Keratinocyte (primary cell): ENCODE measurements around the gene CS. TPM values are rescaled to one million over a fixed set of nuclear protein-coding genes. Genes with fewer than 3 reads are reported as not detected.
A peak's percentile ranks its signal among the peaks of the same experiment; 100 is the strongest.

Source experiments
- DNase-seq: peaks from one replicate; pipeline ENCODE4 v3.0.0-alpha.2; 2011; ENCODE audit warnings: low read depth, missing footprints, low spot score
- FAIRE-seq: peaks from 2 replicates; lab custom pipeline; 2011; peaks lifted over from hg19 to GRCh38; lab: Jason Lieb, UNC
- H2AFZ ChIP-seq: 2 replicates; pipeline ENCODE4 v1.6.0; 2012; ENCODE audit warnings: low read length, control low read depth, inconsistent platforms; ENCODE audit not compliant: control insufficient read depth
- H3K27ac ChIP-seq: 2 replicates; pipeline ENCODE4 v1.5.1; 2011; ENCODE audit warnings: low read length; ENCODE audit not compliant: control insufficient read depth, insufficient read depth
- H3K27me3 ChIP-seq: 3 replicates; pipeline ENCODE4 v1.6.0; 2011; ENCODE audit warnings: low read length; ENCODE audit not compliant: control insufficient read depth, insufficient read depth; ENCODE audit errors: extremely low read depth
- H3K36me3 ChIP-seq, 2 experiments: 2 replicates in 1 of 2; 3 replicates in 1 of 2; pipeline ENCODE4 v1.5.1; 2011; ENCODE audit warnings: low read length in 2 of 2, mild to moderate bottlenecking in 1 of 2; ENCODE audit not compliant: control insufficient read depth in 2 of 2, insufficient read depth in 2 of 2; ENCODE audit errors: extremely low read depth in 1 of 2
- H3K4me1 ChIP-seq: 3 replicates; pipeline ENCODE4 v1.5.1; 2011; ENCODE audit warnings: low read length; ENCODE audit not compliant: control insufficient read depth, insufficient read depth; ENCODE audit errors: extremely low read depth
- H3K4me2 ChIP-seq: 3 replicates; pipeline ENCODE4 v1.6.0; 2011; ENCODE audit warnings: low read depth, low read length; ENCODE audit not compliant: control insufficient read depth, insufficient read depth; ENCODE audit errors: extremely low read depth
- H3K4me3 ChIP-seq, 3 experiments: fragments of 200-600 bp in 1 of 3; sonication (generic) in 1 of 3; 2 replicates in 2 of 3; 3 replicates in 1 of 3; pipeline ENCODE4 v1.5.1; 2011 to 2016; ENCODE audit warnings: low read length in 3 of 3, mild to moderate bottlenecking in 3 of 3, control low read depth in 2 of 3, inconsistent platforms in 1 of 3, low read depth in 1 of 3, mixed read lengths in 1 of 3, mixed run types in 1 of 3, moderate library complexity in 1 of 3; ENCODE audit not compliant: control insufficient read depth in 2 of 3, insufficient read depth in 2 of 3; ENCODE audit errors: extremely low read depth in 1 of 3
- H3K79me2 ChIP-seq: 2 replicates; pipeline ENCODE4 v1.6.0; 2012; ENCODE audit warnings: low read length; ENCODE audit not compliant: control insufficient read depth, insufficient read depth
- H3K9ac ChIP-seq: 3 replicates; pipeline ENCODE4 v1.6.0; 2011; ENCODE audit warnings: low read length; ENCODE audit not compliant: control insufficient read depth, insufficient read depth; ENCODE audit errors: extremely low read depth
- H3K9me1 ChIP-seq: 3 replicates; pipeline ENCODE4 v1.6.0; 2011; ENCODE audit warnings: low read length; ENCODE audit not compliant: control insufficient read depth, insufficient read depth; ENCODE audit errors: extremely low read depth
- H3K9me3 ChIP-seq: 2 replicates; pipeline ENCODE4 v1.5.1; 2012; ENCODE audit warnings: low read depth, low read length; ENCODE audit not compliant: control insufficient read depth
- H4K20me1 ChIP-seq: 3 replicates; pipeline ENCODE4 v1.6.0; 2011; ENCODE audit warnings: low read length; ENCODE audit not compliant: control insufficient read depth, insufficient read depth; ENCODE audit errors: extremely low read depth
- CTCF ChIP-seq, 3 experiments: IDR thresholded peaks in 1 of 3; conservative IDR thresholded peaks in 1 of 3; optimal IDR thresholded peaks in 1 of 3; 2 replicates in 2 of 3; 3 replicates in 1 of 3; pipeline versions ENCODE3 to v1.5.1; 2011; ENCODE audit warnings: low read length in 3 of 3, mild to moderate bottlenecking in 3 of 3, moderate library complexity in 2 of 3, control low read depth in 1 of 3, inconsistent platforms in 1 of 3; ENCODE audit not compliant: insufficient read depth in 2 of 3; ENCODE audit errors: extremely low read depth in 1 of 3
- EZH2 ChIP-seq: IDR thresholded peaks from one replicate; pipeline ENCODE4 v1.6.1; 2012; ENCODE audit warnings: inconsistent platforms, mild to moderate bottlenecking, low read length, moderate library complexity
- dilution Hi-C: fragments of 300-500 bp; cut with MboI; formaldehyde crosslinking; loops from one replicate; pipeline ENCODE4 v1.7.0; 2020; ENCODE audit warnings: low sequenced_read_pairs; ENCODE audit not compliant: extremely low pct_ligation_motif_present
- polyA plus RNA-seq, 5 experiments: library from polyadenylated mRNA; depleted of rRNA in 3 of 5; stranded (reverse) in 3 of 5; stranded (forward) in 1 of 5; unstranded in 1 of 5; fragments of >200 nt; gene quantifications; 1 replicate in 1 of 5; 2 replicates in 3 of 5; 3 replicates in 1 of 5; pipeline versions ENCODE4 v1.2.1 to v1.2.3, GENCODE V29; 2011 to 2012; ENCODE audit warnings: missing spikeins in 2 of 5, low read depth in 1 of 5, low replicate concordance in 1 of 5

CS gene
- polyA plus RNA-seq, 1 donor (not counting 4 experiments of a cell fraction or from before 2014, with no cell fraction given), result 105 TPM

GRCh38 chr12:56315622-56316473 is 15.7 kb upstream of the CS start, which contains the start of gene CNPY2:
TSS of gene CNPY2 (minus strand) at chr12:56315988. CDS start at chr12:56315217, 771 bp downstream.
- peak within 1 kb of the TSS; percentile 83 for H2AFZ ChIP-seq
- peaks cover 19% of the 10 kb centered on the region for H3K79me2 ChIP-seq
- FAIRE-seq, result peak; percentile 90
- H3K27ac ChIP-seq, result peak within 1 kb of the TSS; percentile 84
- peaks cover 13% of the 10 kb centered on the region for H3K4me1 ChIP-seq
- no peaks in the 10 kb centered on the region for H3K27me3 ChIP-seq
- peak within 1 kb of the TSS; percentile 95 for H3K9ac ChIP-seq
- DNase-seq, result peak; percentile 98
- peak within 1 kb of the TSS; percentile 76 to 95 (median 84) for H3K4me3 ChIP-seq
- no peaks in the 10 kb centered on the region for H3K9me1 ChIP-seq
- H3K9me3 ChIP-seq, result no peaks in the 10 kb centered on the region
- H3K4me2 ChIP-seq, result peak within 1 kb of the TSS; percentile 97
- dilution Hi-C loops, result no loop called here
- TF ChIP-seq EZH2 (no peak), CTCF (optimal IDR thresholded peaks at IDR 0.05 in 1 of 3, IDR thresholded peaks at IDR 0.05 in 1 of 3, conservative IDR thresholded peaks at IDR 0.05 in 1 of 3; ENCODE audit: extremely low read depth in 1 of 3, insufficient read depth in 2 of 3, low read length in 3 of 3) (peak in 1 of 3 experiments; percentile 56)
- H4K20me1 ChIP-seq, result no peaks in the 10 kb centered on the region
- H3K36me3 ChIP-seq, result peaks cover 12 to 14% of the 10 kb centered on the region in 2 experiments

GRCh38 chr12:56315249-56315621 is 15.1 kb upstream of the CS start:
- Histone ChIP-seq H3K4me1 (peaks cover 13% of the 10 kb centered on the region), H3K27me3 (no peaks in the 10 kb centered on the region), H4K20me1 (no peaks in the 10 kb centered on the region), H3K9me1 (no peaks in the 10 kb centered on the region), H3K27ac (peak overlapping the region; percentile 84), H3K9ac (peak overlapping the region; percentile 95), H3K4me3 (peak overlapping the region; percentile 76 to 95 (median 84)), H3K4me2 (peak overlapping the region; percentile 94), H3K9me3 (no peaks in the 10 kb centered on the region), H2AFZ (peak overlapping the region; percentile 83), H3K79me2 (peaks cover 20% of the 10 kb centered on the region), H3K36me3 (peaks cover 16 to 20% of the 10 kb centered on the region in 2 experiments)
- no peak for TF ChIP-seq CTCF (optimal IDR thresholded peaks at IDR 0.05 in 1 of 3, IDR thresholded peaks at IDR 0.05 in 1 of 3, conservative IDR thresholded peaks at IDR 0.05 in 1 of 3; ENCODE audit: extremely low read depth in 1 of 3, insufficient read depth in 2 of 3, low read length in 3 of 3)
- no peak for TF ChIP-seq EZH2
- DNase-seq (no peak), FAIRE-seq (no peak)
- dilution Hi-C loops, result no loop called here
